Osteoblast (primary cell): Measurements from ENCODE around the gene PKMYT1. TPM values are rescaled to one million over a fixed set of nuclear protein-coding genes. Genes with fewer than 3 reads are reported as not detected.
"Not testable (repeated sequence)": the region's sequence is repeated elsewhere in the genome, so short reads cannot be mapped to it uniquely, and the experiment has no call there.

Experiments
- DNase-seq: peaks from one replicate; pipeline ENCODE4 v3.0.0; 2011; ENCODE audit warnings: low spot score, mixed read lengths; ENCODE audit not compliant: insufficient read length; ENCODE audit errors: missing footprints
- H2AFZ ChIP-seq: 2 replicates; pipeline ENCODE4 v1.6.0; 2011; ENCODE audit warnings: mild to moderate bottlenecking, low read length
- H3K27ac ChIP-seq: 2 replicates; pipeline ENCODE4 v1.5.1; 2011; ENCODE audit warnings: mild to moderate bottlenecking, low read depth, low read length, moderate library complexity
- H3K27me3 ChIP-seq: 2 replicates; pipeline ENCODE4 v1.6.0; 2012; ENCODE audit warnings: mild to moderate bottlenecking, control low read depth, inconsistent platforms, low read length, moderate library complexity; ENCODE audit not compliant: insufficient read depth
- H3K36me3 ChIP-seq: 2 replicates; pipeline ENCODE4 v1.5.1; 2011; ENCODE audit warnings: mild to moderate bottlenecking, low read length, control low read depth, moderate library complexity; ENCODE audit not compliant: insufficient read depth
- H3K4me1 ChIP-seq: 2 replicates; pipeline ENCODE4 v1.5.1; 2011; ENCODE audit warnings: mild to moderate bottlenecking, low read length, control low read depth, moderate library complexity; ENCODE audit not compliant: insufficient read depth
- H3K4me2 ChIP-seq: 2 replicates; pipeline ENCODE4 v1.6.0; 2011; ENCODE audit warnings: mild to moderate bottlenecking, low read length; ENCODE audit not compliant: insufficient read depth
- H3K4me3 ChIP-seq: fragments of 200-600 bp; sonication (generic); 3 replicates; pipeline ENCODE4 v1.5.1; 2012; ENCODE audit warnings: mild to moderate bottlenecking, low read length, inconsistent platforms; ENCODE audit not compliant: insufficient read depth
- H3K79me2 ChIP-seq: 2 replicates; pipeline ENCODE4 v1.6.0; 2012; ENCODE audit warnings: mild to moderate bottlenecking, low read length, control low read depth, inconsistent platforms; ENCODE audit not compliant: insufficient read depth
- H3K9me3 ChIP-seq: 2 replicates; pipeline ENCODE4 v1.5.1; 2011; ENCODE audit warnings: low read depth, low read length, control low read depth
- H4K20me1 ChIP-seq: 2 replicates; pipeline ENCODE4 v1.6.0; 2012; ENCODE audit warnings: mild to moderate bottlenecking, low read length, control low read depth; ENCODE audit not compliant: insufficient read depth
- total RNA-seq: library from RNA; depleted of rRNA; stranded (reverse); fragments of >200 nt; gene quantifications from 2 replicates; pipeline ENCODE4 v1.2.3, GENCODE V29; 2012
- TF ChIP-seq, protein P1 (sequence below): IDR thresholded peaks from 2 replicates; pipeline ENCODE4 v1.5.1; 2011; ENCODE audit warnings: mild to moderate bottlenecking, low read depth, low read length, moderate library complexity; ENCODE audit errors: extremely low read depth

Gene PKMYT1
- total RNA-seq, 1 donor: 1.4 TPM

DNA sequence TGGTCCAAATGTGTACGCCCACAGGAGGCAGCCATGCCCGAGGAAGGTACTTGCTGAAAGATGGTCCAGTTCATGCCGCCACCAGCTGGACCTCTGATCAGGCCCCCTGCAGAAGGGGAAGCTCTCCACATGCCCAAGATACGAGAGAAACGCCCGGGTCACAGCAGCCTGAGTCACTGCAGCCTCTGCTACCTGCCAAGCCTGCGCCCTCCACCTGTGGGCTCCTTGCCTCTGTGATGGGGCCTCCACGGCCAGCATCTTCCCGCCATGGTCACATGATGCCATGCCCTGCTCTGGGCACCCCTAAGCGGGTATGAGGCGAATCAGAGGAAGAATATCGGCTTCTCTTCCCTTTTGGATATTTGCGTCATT lies 29.9 kb downstream of the PKMYT1 start:
- no peak for DNase-seq
- Histone ChIP-seq H3K27ac (no peak overlapping the region), H3K4me1 (no peaks in the 10 kb centered on the region), H2AFZ (no peak overlapping the region), H3K36me3 (peaks cover 11% of the 10 kb centered on the region), H4K20me1 (no peaks in the 10 kb centered on the region), H3K4me2 (no peak overlapping the region), H3K79me2 (no peaks in the 10 kb centered on the region), H3K9me3 (no peaks in the 10 kb centered on the region), H3K4me3 (no peak overlapping the region), H3K27me3 (peaks cover 10% of the 10 kb centered on the region)
- TF ChIP-seq, protein P1, sequence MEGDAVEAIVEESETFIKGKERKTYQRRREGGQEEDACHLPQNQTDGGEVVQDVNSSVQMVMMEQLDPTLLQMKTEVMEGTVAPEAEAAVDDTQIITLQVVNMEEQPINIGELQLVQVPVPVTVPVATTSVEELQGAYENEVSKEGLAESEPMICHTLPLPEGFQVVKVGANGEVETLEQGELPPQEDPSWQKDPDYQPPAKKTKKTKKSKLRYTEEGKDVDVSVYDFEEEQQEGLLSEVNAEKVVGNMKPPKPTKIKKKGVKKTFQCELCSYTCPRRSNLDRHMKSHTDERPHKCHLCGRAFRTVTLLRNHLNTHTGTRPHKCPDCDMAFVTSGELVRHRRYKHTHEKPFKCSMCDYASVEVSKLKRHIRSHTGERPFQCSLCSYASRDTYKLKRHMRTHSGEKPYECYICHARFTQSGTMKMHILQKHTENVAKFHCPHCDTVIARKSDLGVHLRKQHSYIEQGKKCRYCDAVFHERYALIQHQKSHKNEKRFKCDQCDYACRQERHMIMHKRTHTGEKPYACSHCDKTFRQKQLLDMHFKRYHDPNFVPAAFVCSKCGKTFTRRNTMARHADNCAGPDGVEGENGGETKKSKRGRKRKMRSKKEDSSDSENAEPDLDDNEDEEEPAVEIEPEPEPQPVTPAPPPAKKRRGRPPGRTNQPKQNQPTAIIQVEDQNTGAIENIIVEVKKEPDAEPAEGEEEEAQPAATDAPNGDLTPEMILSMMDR: no peak

DNA sequence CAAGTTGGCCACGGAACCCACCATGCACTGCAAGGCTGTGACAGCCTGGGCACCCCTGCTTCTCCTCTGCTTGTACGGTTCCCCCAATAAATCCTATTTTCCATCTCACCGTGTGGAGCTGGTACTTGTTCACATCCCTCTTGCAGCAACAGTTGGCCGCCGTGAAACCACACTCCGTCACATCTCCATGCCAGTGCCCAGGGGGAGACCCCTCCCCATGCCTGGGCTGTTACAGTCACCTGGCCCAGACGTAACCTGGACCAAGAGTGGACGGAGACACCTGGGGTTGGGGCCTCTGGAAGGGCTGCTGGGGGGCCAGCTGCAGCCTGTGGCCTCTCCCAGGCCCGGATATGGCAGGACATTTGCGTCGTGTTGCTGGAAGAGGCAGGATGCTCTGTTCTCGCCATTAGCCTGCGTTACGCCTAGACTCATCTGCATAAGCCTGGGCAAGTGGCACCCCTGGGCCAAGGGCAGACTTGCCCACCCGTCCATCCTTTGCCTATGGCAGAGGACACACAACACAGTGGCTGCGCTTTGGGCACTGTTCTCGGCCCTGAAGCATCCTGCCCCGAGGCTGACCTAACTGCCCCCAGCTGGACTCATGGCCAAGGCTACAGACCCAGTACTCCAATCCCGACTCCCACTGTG lies 30.4 kb downstream of the PKMYT1 start:
- TF ChIP-seq, protein P1: no peak
- Histone ChIP-seq H3K27me3 (peaks cover 10% of the 10 kb centered on the region), H3K4me2 (no peak overlapping the region), H4K20me1 (no peaks in the 10 kb centered on the region), H3K9me3 (no peaks in the 10 kb centered on the region), H3K36me3 (peaks cover 11% of the 10 kb centered on the region), H2AFZ (no peak overlapping the region), H3K27ac (no peak overlapping the region), H3K79me2 (no peaks in the 10 kb centered on the region), H3K4me3 (no peak overlapping the region), H3K4me1 (no peaks in the 10 kb centered on the region)
- DNase-seq: peak; percentile 54

DNA sequence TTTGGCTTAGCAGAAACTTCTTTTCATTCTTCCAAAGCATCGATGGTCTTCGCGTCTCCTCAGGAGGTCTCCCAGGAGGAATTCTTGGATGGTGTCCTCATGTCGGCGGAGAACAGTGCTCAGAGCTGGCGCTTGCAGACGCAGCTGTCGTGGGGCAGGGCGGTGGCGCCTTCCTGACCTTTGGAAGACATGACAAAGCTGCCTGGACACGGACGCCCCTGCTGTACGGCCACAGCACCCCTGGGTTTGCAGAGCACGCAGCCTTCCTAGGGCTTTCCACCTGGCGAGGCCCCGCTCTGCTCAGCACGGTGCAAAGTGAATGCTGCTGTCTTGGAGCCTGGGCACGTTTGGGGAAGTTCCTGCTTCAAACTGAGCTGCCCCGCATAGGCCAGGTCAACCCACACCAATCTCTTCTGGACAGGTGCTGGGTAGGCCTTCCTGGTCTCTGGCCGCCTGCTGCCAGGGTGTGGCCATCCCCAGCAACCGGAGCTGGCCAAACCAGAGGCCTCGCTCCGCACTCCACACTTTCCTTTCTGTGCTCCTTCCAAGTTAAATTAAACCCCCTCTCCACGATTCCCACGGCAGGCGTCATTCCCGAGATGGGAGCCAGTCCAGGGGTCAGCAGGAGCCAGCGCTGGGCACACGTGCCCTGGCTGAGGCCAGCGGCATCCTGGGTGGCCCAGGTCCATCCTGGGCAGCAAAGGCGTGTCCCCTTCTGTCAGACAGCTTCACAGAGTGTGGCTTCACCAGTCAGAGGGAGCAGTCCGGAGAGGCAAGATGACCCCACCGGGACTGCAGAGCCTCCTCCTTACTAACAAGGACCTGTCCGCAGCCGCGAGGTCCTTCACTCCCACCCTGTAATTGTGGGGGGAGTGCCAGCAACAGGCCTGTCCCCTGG lies 31.2 kb downstream of the PKMYT1 start:
- peaks cover 7% of the 10 kb centered on the region for H3K27me3 ChIP-seq
- no peaks in the 10 kb centered on the region for H3K4me1 ChIP-seq
- no peaks in the 10 kb centered on the region for H4K20me1 ChIP-seq
- H3K79me2 ChIP-seq: no peaks in the 10 kb centered on the region
- no peak overlapping the region for H3K4me3 ChIP-seq
- H2AFZ ChIP-seq: no peak overlapping the region
- H3K27ac ChIP-seq: no peak overlapping the region
- H3K36me3 ChIP-seq: peaks cover 11% of the 10 kb centered on the region
- no peak overlapping the region for H3K4me2 ChIP-seq
- TF ChIP-seq, protein P1: no peak
- peak; percentile 19 for DNase-seq
- no peaks in the 10 kb centered on the region for H3K9me3 ChIP-seq

DNA sequence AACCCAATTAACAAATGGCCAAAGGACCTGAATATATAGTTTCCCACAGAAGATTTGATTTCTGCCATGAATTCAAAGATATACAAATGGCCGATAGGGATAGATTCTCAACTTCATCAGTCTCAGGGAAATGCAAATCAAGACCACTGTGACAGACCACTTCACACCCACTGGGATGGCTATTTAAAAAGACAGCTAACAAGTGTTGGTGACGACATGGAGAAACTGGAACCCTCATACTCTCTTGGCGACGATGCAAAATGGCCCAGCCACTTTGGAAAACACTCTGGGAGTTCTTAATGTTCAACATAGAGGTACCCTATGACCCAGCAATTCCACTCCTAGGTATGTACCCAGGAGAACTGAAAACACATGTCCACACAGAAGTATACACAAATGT lies 33.6 kb downstream of the PKMYT1 start:
- DNase-seq: peak; percentile 3
- no peak overlapping the region for H2AFZ ChIP-seq
- peaks cover 20% of the 10 kb centered on the region for H3K36me3 ChIP-seq
- no peaks in the 10 kb centered on the region for H4K20me1 ChIP-seq
- H3K9me3 ChIP-seq: no peaks in the 10 kb centered on the region
- H3K4me2 ChIP-seq: no peak overlapping the region
- no peak overlapping the region for H3K4me3 ChIP-seq
- H3K4me1 ChIP-seq: no peaks in the 10 kb centered on the region
- no peaks in the 10 kb centered on the region for H3K27me3 ChIP-seq
- H3K79me2 ChIP-seq: no peaks in the 10 kb centered on the region
- TF ChIP-seq, protein P1: no peak
- no peak overlapping the region for H3K27ac ChIP-seq

DNA sequence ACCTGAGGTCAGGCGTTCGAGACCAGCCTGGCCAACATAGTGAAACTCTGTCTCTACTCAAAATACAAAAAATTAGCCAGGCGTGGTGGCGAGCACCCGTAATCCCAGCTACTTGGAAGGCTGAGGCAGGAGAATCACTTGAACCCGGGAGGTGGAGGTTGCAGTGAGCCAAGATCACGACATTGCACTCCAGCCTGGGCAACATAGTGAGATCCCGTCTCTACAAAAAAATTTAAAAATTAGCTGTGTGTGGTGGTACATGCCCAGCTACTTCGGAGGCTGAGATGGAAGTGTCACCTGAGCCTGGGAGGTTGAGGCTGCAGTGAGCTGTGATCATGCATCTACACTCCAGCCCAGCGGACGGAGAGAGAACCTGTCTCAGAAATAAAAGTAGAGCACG lies 36.5 kb downstream of the PKMYT1 start:
- not testable (repeated sequence) for H3K4me3 ChIP-seq, DNase-seq, H3K4me2 ChIP-seq, H2AFZ ChIP-seq, H3K27me3 ChIP-seq, H3K9me3 ChIP-seq, H3K27ac ChIP-seq, H3K4me1 ChIP-seq, H3K79me2 ChIP-seq, H4K20me1 ChIP-seq
- peaks cover 41% of the 10 kb centered on the region for H3K36me3 ChIP-seq
